Measurements from ENCODE around the gene NUP153. TPM values are rescaled to one million over a fixed set of nuclear protein-coding genes. Genes with fewer than 3 reads are reported as not detected.

The NUP153 gene
- total RNA-seq, 1 experiment from 2014 or later: 99.3 TPM

- no peak overlapping the region for H3K56ac ChIP-seq (ENCODE audit: insufficient read length, low read depth, low read length)
- WGBS (ENCODE audit: extremely low coverage, insufficient read length, low lambda C conversion rate): no CpG with 5 or more reads among the region's 5 CpGs
- H3K27me3 ChIP-seq (ENCODE audit: insufficient read depth, low read length): no peaks in the 10 kb centered on the region
- no peak overlapping the region for H2BK120ac ChIP-seq (ENCODE audit: low read depth, low read length, poor library complexity, severe bottlenecking)
- H2BK20ac ChIP-seq (ENCODE audit: low read depth, low read length, poor library complexity, severe bottlenecking): no peak overlapping the region
- no peak for DNase-seq
- no peaks in the 10 kb centered on the region for H3K9me3 ChIP-seq (ENCODE audit: control insufficient read depth, low read depth, low read length)
- H2AFZ ChIP-seq (ENCODE audit: low read length): peak overlapping the region; percentile 41
- H4K5ac ChIP-seq (ENCODE audit: insufficient read length, low read depth, low read length): no peak overlapping the region
- H2BK5ac ChIP-seq (ENCODE audit: insufficient read length, low read length): no peak overlapping the region
- H3K79me2 ChIP-seq (ENCODE audit: insufficient read depth, low read length): peaks cover 27% of the 10 kb centered on the region; the same call in 1 of the 2 replicates
- no peaks in the 10 kb centered on the region for H3K79me1 ChIP-seq (ENCODE audit: insufficient read depth, low read depth, low read length, poor library complexity, severe bottlenecking)
- no peak overlapping the region for H3K9ac ChIP-seq (ENCODE audit: extremely low read depth, insufficient read length, low read length)
- H3K4me1 ChIP-seq (ENCODE audit: insufficient read depth, low read length): no peaks in the 10 kb centered on the region; the same call in 1 of the 2 replicates
- Mint-ChIP-seq H3K4me1 (peaks cover 21 to 24% of the 10 kb centered on the region in 2 experiments), H3K27ac (peak overlapping the region; percentile 95 to 99 (median 96)), H3K27me3 (ENCODE audit: low read depth) (no peaks in the 10 kb centered on the region), H3K4me3 (peak overlapping the region; percentile 84 to 100), H3K36me3 (ENCODE audit: insufficient read depth in 1 of 3, low read depth in 3 of 3) (peaks cover 0 to 4% (median 0%) of the 10 kb centered on the region in 3 experiments; a peak in 2 of 7 replicates), H3K9me3 (no peaks in the 10 kb centered on the region; a peak in 3 of 5 replicates)
- no peak overlapping the region for H2AK5ac ChIP-seq (ENCODE audit: insufficient read length, low read length)
- H4K8ac ChIP-seq (replicated peaks; ENCODE audit: insufficient read length, low read depth, low read length): no peak overlapping the region
- H3K4me2 ChIP-seq (ENCODE audit: insufficient read depth, insufficient read length, low read length): peak overlapping the region; percentile 55
- H3K18ac ChIP-seq (ENCODE audit: insufficient read length, low read depth, low read length): no peak overlapping the region
- H2BK12ac ChIP-seq (ENCODE audit: insufficient read length, low read depth, low read length): no peak overlapping the region
- peak overlapping the region; percentile 22 for H3K27ac ChIP-seq (ENCODE audit: insufficient read length, low read depth, low read length)
- H4K91ac ChIP-seq (ENCODE audit: insufficient read length, low read depth, low read length): no peak overlapping the region
- no peak overlapping the region for H3T11ph ChIP-seq (ENCODE audit: low read length)
- H4K20me1 ChIP-seq (ENCODE audit: control insufficient read depth, insufficient read depth, insufficient read length): no peaks in the 10 kb centered on the region
- no peak overlapping the region for H2BK15ac ChIP-seq (ENCODE audit: low read depth, low read length)
- no peak overlapping the region for H3K14ac ChIP-seq (ENCODE audit: insufficient read depth, low read length)
- H3K23ac ChIP-seq (ENCODE audit: insufficient read length, low read depth, low read length): no peak overlapping the region
- H3K23me2 ChIP-seq (ENCODE audit: insufficient read length, low read depth, low read length, poor library complexity, severe bottlenecking): no peaks in the 10 kb centered on the region
- no peak for TF ChIP-seq CTCF (conservative IDR thresholded peaks at IDR 0.05)
- no peak overlapping the region for H3K4ac ChIP-seq (ENCODE audit: low read depth, low read length)
Observed at GRCh38 chr6:17707371-17707651, 586 bp upstream of the NUP153 start.

All from H9 (cell line).